Mesenchymal stem cell (in vitro differentiated cells and primary cell): ENCODE data around the gene SLC4A1AP.

ENCODE experiments used
- DNase-seq: peaks from one replicate; pipeline ENCODE4 v3.0.0-alpha.2; 2013
- H2AFZ ChIP-seq: one replicate; pipeline ENCODE4 v1.6.1; 2013; ENCODE audit warnings: low read depth, mild to moderate bottlenecking, control low read depth, inconsistent platforms, low read length, moderate library complexity
- H2AK5ac ChIP-seq: 2 replicates; pipeline ENCODE4 v1.6.1; 2013; ENCODE audit warnings: low read length, moderate library complexity, mild to moderate bottlenecking, inconsistent platforms; ENCODE audit not compliant: severe bottlenecking
- H2BK120ac ChIP-seq: one replicate; pipeline ENCODE4 v1.6.1; 2013; ENCODE audit warnings: low read depth, mild to moderate bottlenecking, inconsistent platforms, low read length, moderate library complexity
- H2BK12ac ChIP-seq, 2 experiments: one replicate each; pipeline ENCODE4 v1.6.1; 2013; ENCODE audit warnings: inconsistent platforms in 2 of 2, low read length in 2 of 2, mild to moderate bottlenecking in 2 of 2, moderate library complexity in 2 of 2, control low read depth in 1 of 2
- H2BK15ac ChIP-seq: one replicate; pipeline ENCODE4 v1.6.1; 2013; ENCODE audit warnings: mild to moderate bottlenecking, low read depth, inconsistent platforms; ENCODE audit not compliant: poor library complexity, severe bottlenecking
- H2BK5ac ChIP-seq: 2 replicates; pipeline ENCODE4 v1.6.1; 2013; ENCODE audit warnings: low read depth, mild to moderate bottlenecking, low read length, control low read depth, inconsistent platforms; ENCODE audit not compliant: poor library complexity, severe bottlenecking
- H3K14ac ChIP-seq, 2 experiments: one replicate each; pipeline ENCODE4 v1.6.1; 2013; ENCODE audit warnings: inconsistent platforms in 2 of 2, low read length in 2 of 2, control low read depth in 1 of 2, mild to moderate bottlenecking in 1 of 2, moderate library complexity in 1 of 2
- H3K18ac ChIP-seq, 2 experiments: one replicate each; pipeline ENCODE4 v1.6.1; 2013; ENCODE audit warnings: inconsistent platforms in 2 of 2, low read length in 2 of 2, control low read depth in 1 of 2, low read depth in 1 of 2, mild to moderate bottlenecking in 1 of 2
- H3K23ac ChIP-seq, 2 experiments: one replicate each; pipeline ENCODE4 v1.6.1; 2013; ENCODE audit warnings: inconsistent platforms in 2 of 2, low read length in 2 of 2, mild to moderate bottlenecking in 2 of 2, moderate library complexity in 2 of 2, control low read depth in 1 of 2
- H3K27ac ChIP-seq: 2 replicates; pipeline ENCODE4 v1.5.1; 2013; ENCODE audit warnings: mild to moderate bottlenecking, moderate library complexity, low read length, control low read depth, inconsistent platforms; ENCODE audit not compliant: poor library complexity, severe bottlenecking
- H3K27me3 ChIP-seq, 2 experiments: 2 replicates each; pipeline versions ENCODE4 v1.6.1 to v1.7.0; 2013; ENCODE audit warnings: low read length in 2 of 2, mild to moderate bottlenecking in 2 of 2, moderate library complexity in 2 of 2, control low read depth in 1 of 2, inconsistent platforms in 1 of 2; ENCODE audit not compliant: control insufficient read depth in 1 of 2, insufficient read depth in 1 of 2
- H3K36me3 ChIP-seq, 2 experiments: 2 replicates each; pipeline versions ENCODE4 v1.6.1 to v1.7.0; 2013; ENCODE audit warnings: low read length in 2 of 2, control low read depth in 1 of 2, inconsistent platforms in 1 of 2, low read depth in 1 of 2, mild to moderate bottlenecking in 1 of 2; ENCODE audit not compliant: insufficient read depth in 2 of 2, control insufficient read depth in 1 of 2
- H3K4ac ChIP-seq, 2 experiments: one replicate each; pipeline ENCODE4 v1.6.1; 2013; ENCODE audit warnings: inconsistent platforms in 2 of 2, low read length in 2 of 2, mild to moderate bottlenecking in 2 of 2, moderate library complexity in 2 of 2, control low read depth in 1 of 2, low read depth in 1 of 2
- H3K4me1 ChIP-seq: 2 replicates; pipeline ENCODE4 v1.6.1; 2013; ENCODE audit warnings: low read depth, low read length, control low read depth; ENCODE audit not compliant: control insufficient read depth, insufficient read depth
- H3K4me2 ChIP-seq: 2 replicates; pipeline ENCODE4 v1.6.1; 2013; ENCODE audit warnings: low read length, mild to moderate bottlenecking, inconsistent platforms; ENCODE audit not compliant: poor library complexity, severe bottlenecking
- H3K4me3 ChIP-seq, 2 experiments: 2 replicates each; pipeline versions ENCODE4 v1.5.1 to v1.7.0; 2013; ENCODE audit warnings: low read length in 2 of 2, mild to moderate bottlenecking in 2 of 2, control low read depth in 1 of 2, low read depth in 1 of 2; ENCODE audit not compliant: insufficient read depth in 1 of 2
- H3K79me1 ChIP-seq: replicated peaks from 2 replicates; pipeline ENCODE4 v1.6.1; 2013; ENCODE audit warnings: mild to moderate bottlenecking, control low read depth, low read length, inconsistent platforms; ENCODE audit not compliant: poor library complexity, severe bottlenecking
- H3K9ac ChIP-seq: 2 replicates; pipeline ENCODE4 v1.7.0; 2013; ENCODE audit warnings: mild to moderate bottlenecking, low read length, moderate library complexity
- H3K9me3 ChIP-seq: 2 replicates; pipeline ENCODE4 v1.7.0; 2013; ENCODE audit warnings: mild to moderate bottlenecking, low read length; ENCODE audit not compliant: control insufficient read depth
- H4K8ac ChIP-seq: one replicate; pipeline ENCODE4 v1.6.1; 2013; ENCODE audit warnings: inconsistent platforms, mild to moderate bottlenecking, low read length, moderate library complexity
- H4K91ac ChIP-seq: one replicate; pipeline ENCODE4 v1.6.1; 2013; ENCODE audit warnings: mild to moderate bottlenecking, low read length, inconsistent platforms
- WGBS: methylation state at CpG from one replicate; pipeline ENCODE4 v1.1.7; 2013; ENCODE audit warnings: mixed read lengths; 5-methylcytosine and 5-hydroxymethylcytosine counted together

Gene SLC4A1AP

GRCh38 chr2:27721884-27722485, 58.3 kb downstream of the SLC4A1AP start:
- Histone ChIP-seq H2BK5ac (no peak overlapping the region), H3K14ac (peak overlapping the region in 1 of 2 experiments; percentile 56), H2BK12ac (peak overlapping the region in 1 of 2 experiments; percentile 12), H3K36me3 (no peaks in the 10 kb centered on the region), H3K18ac (no peak overlapping the region), H3K4me2 (no peak overlapping the region), H3K9me3 (no peaks in the 10 kb centered on the region), H3K4me3 (no peak overlapping the region), H2BK120ac (no peak overlapping the region), H3K27me3 (no peaks in the 10 kb centered on the region), H3K23ac (no peak overlapping the region), H3K4me1 (peaks cover 20% of the 10 kb centered on the region), H2AK5ac (peak overlapping the region; percentile 28), H4K91ac (no peak overlapping the region), H2AFZ (no peak overlapping the region), H3K4ac (peak overlapping the region in 1 of 2 experiments; percentile 71), H3K79me1 (no peaks in the 10 kb centered on the region), H2BK15ac (no peak overlapping the region), H3K9ac (no peak overlapping the region), H3K27ac (no peak overlapping the region), H4K8ac (no peak overlapping the region)
- WGBS = 84% methylated on average over 2 of the region's 2 CpGs
- DNase-seq = no peak

GRCh38 chr2:27723372-27724144, 59.9 kb downstream of the SLC4A1AP start:
- Histone ChIP-seq H3K14ac (no peak overlapping the region), H3K27ac (no peak overlapping the region)

GRCh38 chr2:27724191-27724590, 60.5 kb downstream of the SLC4A1AP start:
- H2AFZ ChIP-seq = no peak overlapping the region
- DNase-seq = no peak

More at GRCh38 chr2:27723372-27724144, 59.9 kb downstream of the SLC4A1AP start:
- Histone ChIP-seq H3K79me1 (no peaks in the 10 kb centered on the region), H3K23ac (no peak overlapping the region), H2AK5ac (peak overlapping the region; percentile 84), H3K4me2 (no peak overlapping the region), H3K4me1 (peaks cover 26% of the 10 kb centered on the region), H3K18ac (peak overlapping the region in 1 of 2 experiments; percentile 54), H3K9me3 (no peaks in the 10 kb centered on the region), H3K4me3 (no peak overlapping the region), H3K4ac (no peak overlapping the region), H3K9ac (peak overlapping the region; percentile 51), H2BK120ac (no peak overlapping the region), H2AFZ (no peak overlapping the region), H4K91ac (no peak overlapping the region), H2BK5ac (no peak overlapping the region), H4K8ac (no peak overlapping the region), H2BK15ac (no peak overlapping the region), H3K27me3 (no peaks in the 10 kb centered on the region), H2BK12ac (peak overlapping the region in 1 of 2 experiments; percentile 81), H3K36me3 (no peaks in the 10 kb centered on the region)
- WGBS = 47% methylated on average over 10 of the region's 11 CpGs
- peak; percentile 76 for DNase-seq

More at GRCh38 chr2:27724191-27724590, 60.5 kb downstream of the SLC4A1AP start:
- no peaks in the 10 kb centered on the region for H3K36me3 ChIP-seq
- no peak overlapping the region for H2BK5ac ChIP-seq
- peak overlapping the region; percentile 84 for H2AK5ac ChIP-seq
- no peak overlapping the region for H3K4me2 ChIP-seq
- H3K9me3 ChIP-seq = no peaks in the 10 kb centered on the region
- peak overlapping the region; percentile 51 for H3K9ac ChIP-seq
- H2BK15ac ChIP-seq = no peak overlapping the region
- H3K4me1 ChIP-seq = peaks cover 30% of the 10 kb centered on the region
- H2BK120ac ChIP-seq = no peak overlapping the region
- H3K23ac ChIP-seq = no peak overlapping the region
- 67% methylated on average over 1 of the region's 3 CpGs for WGBS
- no peak overlapping the region for H3K27ac ChIP-seq
- H3K4ac ChIP-seq = no peak overlapping the region
- H4K91ac ChIP-seq = no peak overlapping the region
- H3K14ac ChIP-seq = no peak overlapping the region
- no peaks in the 10 kb centered on the region for H3K79me1 ChIP-seq
- no peak overlapping the region for H4K8ac ChIP-seq
- peak overlapping the region in 1 of 2 experiments; percentile 54 for H3K18ac ChIP-seq
- no peak overlapping the region for H3K4me3 ChIP-seq
- no peak overlapping the region for H2BK12ac ChIP-seq
- no peaks in the 10 kb centered on the region for H3K27me3 ChIP-seq
